ENCODE measurements around the gene TMEM245.
A peak's percentile ranks its signal among the peaks of the same experiment; 100 is the strongest.

TMEM245 gene

DNA sequence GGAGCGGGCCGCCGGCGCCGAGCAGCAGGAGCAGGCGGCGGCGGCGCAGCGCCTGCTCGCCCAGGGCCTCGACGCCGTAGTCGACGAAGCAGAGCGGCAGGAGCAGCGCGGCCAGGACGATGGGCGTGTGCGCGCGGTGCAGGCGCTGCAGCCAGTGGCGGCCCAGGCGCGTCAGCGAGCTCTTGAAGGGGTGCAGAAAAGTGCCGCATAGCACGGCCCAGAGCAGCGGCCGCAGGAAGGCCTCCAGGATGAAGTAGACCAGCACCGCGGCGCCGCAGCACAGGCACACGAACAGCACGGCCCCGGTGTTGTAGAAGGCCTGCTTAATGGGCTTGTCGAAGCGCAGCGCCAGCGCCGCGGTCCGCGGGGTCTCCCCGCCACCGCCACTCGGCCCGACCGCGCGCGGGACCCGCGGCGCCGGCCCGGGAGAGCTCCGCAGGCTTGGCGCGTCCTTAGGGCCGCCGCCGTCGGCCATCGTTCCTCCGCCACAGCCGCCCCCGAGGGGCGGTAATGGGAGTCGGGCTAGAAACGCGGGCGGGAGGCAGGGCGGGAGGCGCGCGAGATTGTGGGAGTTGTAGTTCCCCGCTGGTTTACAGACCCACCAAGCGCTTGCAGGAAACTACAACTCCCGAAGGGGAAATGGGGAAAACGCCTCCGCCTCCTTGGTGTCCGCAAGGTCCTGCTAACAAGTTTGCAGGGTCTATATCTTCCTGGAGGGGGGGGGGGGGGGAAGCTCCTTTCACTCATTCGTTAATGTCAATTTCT is at the start of gene TMEM245:
Gene TMEM245, minus strand, starts transcription at position 509 of the 765 bp plus-strand sequence. Its CDS starts 34 bp downstream, at position 475.
- DNase-seq: peak; percentile 100

DNA sequence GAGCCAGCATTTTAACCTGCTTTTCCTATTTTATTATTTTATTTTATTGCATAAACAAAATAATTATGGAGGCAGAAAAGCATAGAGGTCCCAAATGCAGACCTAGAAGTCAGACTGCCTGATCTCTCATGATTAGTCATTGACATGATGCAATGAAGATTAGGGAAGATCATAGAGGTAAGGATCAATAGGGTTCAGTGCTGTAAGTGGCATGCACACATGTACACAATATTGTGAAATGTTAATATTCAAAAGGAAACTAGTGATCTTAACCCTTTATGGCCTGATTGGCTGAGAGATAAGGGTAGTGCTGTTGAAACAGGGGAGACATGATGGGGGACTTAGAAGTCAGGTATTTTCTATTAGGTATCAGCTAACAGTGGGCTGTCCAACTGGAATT is 48.4 kb upstream of the TMEM245 start:
- no peak for DNase-seq

DNA sequence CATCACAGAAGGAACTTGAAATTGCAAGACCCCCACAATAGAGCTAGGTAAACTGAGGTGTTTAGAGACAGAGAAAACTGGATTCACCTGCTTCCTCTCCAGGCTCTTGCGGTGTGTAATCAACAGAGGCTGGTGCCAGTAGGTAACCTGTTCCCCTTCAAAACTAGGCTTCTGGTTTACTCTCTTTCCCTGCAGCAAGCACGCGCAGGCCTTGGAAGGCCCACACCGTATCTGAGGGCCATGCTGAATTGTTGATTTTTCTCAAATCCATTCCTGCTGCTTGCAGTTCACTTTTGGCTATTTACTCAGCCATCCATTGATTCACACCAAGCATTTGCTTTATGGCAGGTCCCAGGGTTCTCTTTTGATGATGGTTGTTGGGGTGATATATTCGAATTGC is 48.0 kb upstream of the TMEM245 start:
- no peak for DNase-seq

DNA sequence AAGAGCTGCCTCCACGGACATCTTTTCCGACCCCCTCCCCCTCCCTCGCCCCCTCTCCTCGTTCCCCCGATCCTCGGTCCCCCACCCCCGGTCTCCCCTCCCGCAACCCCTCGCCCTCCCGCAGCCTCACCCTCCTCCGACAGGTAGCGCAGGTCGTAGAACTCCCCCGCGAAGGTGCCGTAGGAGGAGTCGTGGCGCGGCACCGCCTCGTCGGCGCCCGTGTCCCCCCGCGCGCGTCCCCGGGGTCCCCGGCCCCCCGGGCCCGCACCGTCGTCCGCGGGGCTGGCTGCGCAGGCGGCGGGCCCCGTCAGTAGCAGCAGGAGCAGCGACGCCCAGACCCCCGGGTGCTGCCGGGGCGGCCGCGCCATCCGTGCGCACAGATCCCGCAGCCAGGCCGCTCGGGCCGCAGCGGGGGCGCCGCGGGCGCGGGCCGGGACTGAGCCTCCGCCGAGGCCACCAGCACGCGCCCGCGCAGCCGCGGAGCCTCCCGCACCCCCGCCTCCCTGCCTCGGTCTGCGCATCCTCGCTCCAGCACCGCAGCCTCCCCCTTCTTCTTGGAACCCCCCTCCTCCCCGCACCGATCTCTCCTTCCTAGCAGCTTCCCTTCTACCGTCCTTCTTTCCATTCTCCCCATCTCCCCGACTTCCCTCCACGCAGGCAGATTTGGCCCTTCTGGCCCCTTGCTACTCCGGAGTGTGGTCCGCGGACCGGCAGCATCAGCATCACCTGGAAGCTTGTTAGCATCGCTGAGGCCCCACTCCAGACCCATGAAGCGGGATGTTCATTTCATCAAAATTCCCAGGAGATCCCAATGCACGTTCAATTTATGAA is 47.2 kb upstream of the TMEM245 start, which contains the start of gene FRRS1L:
Gene FRRS1L, minus strand, starts transcription at position 479 of the 831 bp plus-strand sequence. Its CDS starts 111 bp downstream, at position 368.
- peak in 1 of 2 experiments; percentile 30 for DNase-seq

DNA sequence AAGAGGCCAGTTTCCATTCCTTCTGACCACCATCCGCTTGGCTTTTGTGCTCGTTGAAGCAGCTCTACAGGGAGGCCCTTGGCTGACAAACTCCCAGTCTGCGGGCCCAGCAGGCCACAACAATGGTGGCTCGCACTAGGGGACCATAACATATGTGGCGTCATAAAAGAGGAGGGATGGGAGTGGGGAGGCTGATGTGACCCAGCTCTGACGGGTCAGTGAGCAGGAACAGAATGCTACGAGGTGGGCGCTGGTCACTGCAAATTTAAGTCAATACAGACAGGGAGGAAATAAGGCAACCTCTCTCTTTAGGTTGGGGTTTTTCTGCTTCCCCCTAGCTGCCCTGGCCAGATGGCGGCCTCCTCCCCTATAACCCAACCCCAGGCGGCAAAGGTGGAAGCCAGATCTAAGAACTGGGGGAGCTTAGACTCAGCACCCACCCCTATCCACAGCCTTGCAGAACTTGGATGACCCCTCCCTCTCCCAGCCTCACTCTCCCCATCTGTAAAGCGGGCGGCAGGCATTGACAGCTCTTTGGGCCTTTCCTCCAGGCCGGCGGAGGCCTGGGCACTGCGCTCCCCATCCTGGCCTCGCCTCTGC is 46.5 kb upstream of the TMEM245 start:
- no peak for DNase-seq

DNA sequence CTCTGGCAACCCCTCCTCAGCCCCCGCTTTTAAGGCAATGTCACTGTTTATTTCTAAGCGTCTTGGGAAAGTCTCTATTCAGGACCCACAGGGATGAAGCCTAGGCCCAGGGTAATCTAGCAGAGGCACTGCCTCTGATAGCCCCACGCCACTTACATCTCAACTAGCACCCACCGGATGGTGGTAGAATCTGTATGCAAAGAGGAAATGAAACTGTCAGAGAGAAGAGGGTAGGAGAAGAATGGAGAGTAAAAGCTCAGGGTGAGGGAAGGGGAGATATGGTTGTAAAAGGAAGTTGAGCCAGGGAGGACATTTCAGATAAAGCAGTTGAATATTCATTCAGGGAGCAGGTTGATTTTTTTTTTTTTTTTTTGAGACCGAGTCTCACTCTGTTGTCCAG is 44.3 kb upstream of the TMEM245 start:
- DNase-seq: no peak

DNA sequence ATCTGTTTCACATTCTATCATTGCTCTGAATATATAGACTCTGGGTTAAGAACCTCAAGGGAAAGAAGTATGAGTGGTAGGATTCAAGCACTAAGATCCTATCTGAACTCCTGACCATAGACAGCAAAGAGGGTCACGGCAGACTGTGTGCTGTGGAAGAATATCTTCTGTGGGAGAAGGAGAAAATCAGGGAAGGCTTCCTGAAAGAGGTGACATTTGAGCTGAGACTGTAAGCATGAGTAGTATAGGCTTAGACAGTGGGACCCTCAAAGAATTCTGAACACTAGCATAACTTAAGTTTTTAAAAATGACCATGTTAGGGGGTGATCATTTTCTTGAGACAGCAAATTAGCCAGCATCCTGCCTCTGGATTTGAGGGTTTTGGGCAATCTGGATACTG is 43.4 kb upstream of the TMEM245 start:
- DNase-seq: no peak

DNA sequence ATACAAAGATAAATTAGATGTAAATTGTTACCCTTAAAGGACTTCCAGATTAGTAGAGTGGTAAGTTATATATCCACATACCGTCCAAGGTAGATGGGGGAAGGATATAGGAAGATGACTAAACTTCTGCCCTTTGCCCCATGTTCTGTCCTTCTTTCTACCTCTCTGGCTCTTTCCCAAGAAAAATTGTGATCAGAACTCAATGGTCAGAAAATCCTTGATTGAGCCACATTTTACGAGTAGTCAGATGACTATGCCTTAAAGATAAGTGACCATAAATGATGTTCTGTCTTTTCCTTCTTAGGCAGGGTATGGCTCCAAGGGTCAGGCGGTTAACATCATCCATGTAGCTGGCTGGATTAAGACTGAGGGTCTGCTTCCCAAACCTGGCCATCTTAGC is 42.9 kb upstream of the TMEM245 start:
- no peak for DNase-seq

- no peak for DNase-seq
Measured at GRCh38 chr9:109161471-109161870, 41.7 kb upstream of the TMEM245 start.

GRCh38 chr9:109159583-109159982 is 39.8 kb upstream of the TMEM245 start:
- no peak for DNase-seq

- no peak for DNase-seq
Measured at GRCh38 chr9:109158651-109159050, 38.9 kb upstream of the TMEM245 start.

DNA sequence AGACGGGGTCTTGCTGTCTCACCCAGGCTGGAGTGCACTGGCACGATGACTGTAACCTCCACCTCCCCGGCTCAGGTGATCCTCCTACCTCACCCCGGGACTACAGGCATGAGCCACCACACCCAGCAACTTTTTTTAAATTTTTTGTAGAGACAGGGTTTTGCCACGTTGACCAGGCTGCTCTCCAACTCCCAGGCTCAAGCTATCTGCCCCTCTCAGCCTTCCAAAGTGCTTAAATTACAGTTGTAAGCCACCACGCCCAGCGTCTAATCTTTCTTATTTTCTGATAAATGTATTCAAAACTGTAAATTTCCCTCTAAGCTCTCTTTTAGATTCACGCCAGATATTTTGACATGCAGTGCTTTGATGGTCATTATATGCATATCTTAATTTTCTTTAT is 37.0 kb upstream of the TMEM245 start:
- DNase-seq: no peak

DNA sequence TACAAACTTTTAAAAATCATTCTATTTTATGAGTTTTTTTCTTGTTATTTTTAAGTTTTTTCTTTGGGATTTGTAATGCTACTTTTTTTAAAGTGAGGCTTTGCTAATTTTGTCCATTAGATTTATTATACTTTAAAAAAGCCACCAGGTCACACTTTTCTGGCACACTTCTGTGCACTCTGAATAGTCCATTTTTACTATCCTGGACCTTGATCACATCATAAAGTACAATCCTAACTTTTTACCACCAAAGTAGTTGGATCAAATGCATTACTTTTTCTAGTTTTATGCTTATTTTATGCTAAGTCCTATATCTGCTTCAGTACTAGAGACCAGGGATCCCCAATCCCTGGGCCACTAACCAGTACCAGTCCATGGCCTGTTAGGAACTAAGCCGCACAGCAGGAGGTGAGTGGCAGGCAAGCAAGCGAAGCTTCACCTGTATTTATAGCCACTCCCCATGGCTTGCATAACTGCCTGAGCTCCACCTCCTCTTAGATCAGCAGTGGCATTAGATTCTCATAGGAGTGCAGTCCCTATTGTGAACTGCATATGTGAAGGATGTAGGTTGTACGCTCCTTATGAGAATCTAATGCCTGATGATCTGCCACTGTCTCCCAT is 31.3 kb upstream of the TMEM245 start:
- DNase-seq: no peak

DNA sequence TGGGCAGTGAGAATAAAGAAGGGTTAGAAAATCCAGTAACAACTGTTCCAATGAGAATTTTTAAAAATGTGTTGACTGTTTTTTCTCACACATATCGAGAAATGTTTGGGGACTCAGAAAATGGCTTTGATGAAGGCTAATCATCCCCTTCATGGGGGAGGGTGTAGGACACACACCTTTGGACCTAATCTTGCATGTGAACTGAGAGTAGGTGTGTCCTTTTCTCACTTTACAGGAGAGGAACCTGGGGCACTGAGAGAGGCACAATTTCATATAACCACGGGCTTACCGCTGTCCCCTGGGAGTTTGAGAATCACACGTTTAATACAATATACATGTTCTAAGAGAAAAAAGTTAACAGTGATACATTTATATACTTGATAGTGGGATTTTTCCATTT is 30.0 kb upstream of the TMEM245 start:
- DNase-seq: no peak

DNA sequence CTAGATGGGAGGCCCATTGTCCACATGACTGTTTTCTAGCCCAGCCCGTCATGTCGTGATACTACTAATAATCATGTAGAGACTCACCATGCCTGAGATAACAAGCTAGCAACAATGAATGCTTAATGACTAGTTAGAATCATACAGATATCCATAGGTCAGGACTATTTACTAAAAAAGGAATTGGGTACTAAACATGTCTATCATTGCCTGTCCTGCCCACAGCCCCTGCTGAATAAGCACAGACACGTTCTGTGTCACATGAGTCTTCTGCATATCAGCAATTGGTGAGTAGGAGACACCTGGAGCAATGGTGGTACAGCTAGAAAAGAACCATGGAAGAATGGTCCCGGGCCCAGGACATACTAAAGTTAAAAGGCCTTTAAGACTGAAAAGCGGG is 29.3 kb upstream of the TMEM245 start:
- DNase-seq: no peak

DNA sequence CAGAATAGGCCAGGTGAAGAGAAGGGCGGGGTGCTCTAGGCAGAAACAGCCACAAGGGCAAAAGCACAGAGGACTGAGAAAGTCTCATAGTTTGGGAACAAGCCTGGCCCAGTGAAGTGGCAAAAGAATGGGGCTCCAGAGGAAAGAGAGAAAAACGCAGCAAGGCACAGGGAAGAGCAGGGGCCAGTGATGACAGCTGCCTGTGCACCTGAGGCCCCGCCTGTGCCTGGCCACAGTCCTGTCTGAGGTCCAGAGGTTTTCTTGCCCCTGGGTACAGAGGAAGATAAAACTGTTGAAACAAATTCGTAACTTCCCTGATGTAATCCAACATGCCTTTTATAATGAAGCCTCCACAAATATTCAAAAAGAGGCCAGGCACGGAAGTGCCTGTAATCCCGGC is 25.3 kb upstream of the TMEM245 start:
- DNase-seq: no peak

GRCh38 chr9:109143881-109144562 is 24.3 kb upstream of the TMEM245 start:
- peak in 1 of 2 experiments; percentile 41 for DNase-seq

GRCh38 chr9:109141375-109141774 is 21.6 kb upstream of the TMEM245 start:
- DNase-seq: no peak

GRCh38 chr9:109139851-109140250 is 20.1 kb upstream of the TMEM245 start:
- no peak for DNase-seq

DNA sequence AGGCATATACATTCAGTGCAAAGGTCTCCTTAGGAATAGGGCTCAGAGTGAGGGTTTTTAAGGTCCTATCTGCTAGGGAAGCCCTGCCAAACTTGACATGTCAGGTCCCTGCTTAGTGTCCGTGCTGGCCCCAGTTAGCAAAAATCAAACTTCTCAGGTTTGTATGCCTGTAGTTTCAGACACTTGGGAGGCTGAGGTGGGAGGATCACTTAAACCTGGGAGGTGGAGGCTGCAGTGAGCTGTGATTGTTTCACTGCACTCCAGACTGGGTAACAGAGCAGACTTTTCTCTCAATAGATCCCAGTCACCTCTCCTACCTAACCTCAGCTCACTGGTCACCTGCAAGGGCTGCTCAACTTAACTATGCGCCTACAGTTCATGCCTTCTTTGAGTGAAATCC is 18.7 kb upstream of the TMEM245 start:
- no peak for DNase-seq

- DNase-seq: no peak
Measured at GRCh38 chr9:109134167-109134578, 14.4 kb upstream of the TMEM245 start.

DNA sequence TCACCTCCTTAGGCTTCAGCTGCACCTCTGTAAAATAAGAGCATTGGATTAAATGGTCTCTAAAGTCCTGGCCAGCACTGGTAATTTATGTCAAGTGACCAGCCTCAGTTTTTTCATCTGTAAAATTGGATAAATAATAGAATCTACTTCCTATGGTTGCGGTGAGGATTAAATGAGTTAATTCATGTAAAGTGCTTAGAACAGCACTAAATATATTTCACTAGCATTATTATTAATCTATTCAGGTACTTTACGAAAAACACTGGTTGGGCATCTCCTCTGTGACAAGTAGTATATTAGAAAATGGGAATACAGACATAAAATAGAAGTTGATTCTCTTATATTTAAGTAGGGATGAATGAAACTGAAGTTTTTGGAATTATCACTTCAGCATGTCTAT is 13.8 kb upstream of the TMEM245 start:
- no peak for DNase-seq

Measured in NCI-H524 (cell line).